Neural cell (in vitro differentiated cells): ENCODE results near the gene AFTPH. TPM values are rescaled to one million over a fixed set of nuclear protein-coding genes. Genes with fewer than 3 reads are reported as not detected.
"Not testable (repeated sequence)": the region's sequence is repeated elsewhere in the genome, so short reads cannot be mapped to it uniquely, and the experiment has no call there.

Experiments used
- H2AFZ ChIP-seq: fragments of 200-600, 300-800 bp; sonication (generic), shearing (Covaris generic); 2 replicates; pipeline ENCODE4 v1.6.0; 2014; ENCODE audit warnings: low read depth, mild to moderate bottlenecking, antibody characterized with exemption, low read length, moderate library complexity
- H3F3A ChIP-seq: fragments of 200-600 bp; shearing (Covaris generic); 2 replicates; pipeline ENCODE4 v1.6.1; 2016; ENCODE audit warnings: mild to moderate bottlenecking, moderate library complexity, mixed read lengths, antibody characterized with exemption, low read length; ENCODE audit not compliant: insufficient read depth, poor library complexity, severe bottlenecking
- H3K27ac ChIP-seq: fragments of 200-600, 300-800 bp; sonication (generic), shearing (Covaris generic); 2 replicates; pipeline ENCODE4 v1.5.1; 2014; ENCODE audit warnings: mild to moderate bottlenecking, low read length, moderate library complexity
- H3K27me3 ChIP-seq: fragments of 300-800, 200-600 bp; sonication (generic), shearing (Covaris generic); 2 replicates; pipeline ENCODE4 v1.6.0; 2014; ENCODE audit warnings: mild to moderate bottlenecking, low read depth, low read length, moderate library complexity; ENCODE audit not compliant: insufficient read depth
- H3K36me3 ChIP-seq: fragments of 300-800, 200-600 bp; sonication (generic), shearing (Covaris generic); 2 replicates; pipeline ENCODE4 v1.5.1; 2014; ENCODE audit warnings: mild to moderate bottlenecking, antibody characterized with exemption, low read length, moderate library complexity; ENCODE audit not compliant: insufficient read depth
- H3K4me2 ChIP-seq: fragments of 300-800, 200-600 bp; sonication (generic), shearing (Covaris generic); 2 replicates; pipeline ENCODE4 v1.6.0; 2014; ENCODE audit warnings: mild to moderate bottlenecking, low read length
- H3K4me3 ChIP-seq: fragments of 300-800, 200-600 bp; sonication (generic), shearing (Covaris generic); 2 replicates; pipeline ENCODE4 v1.5.1; 2014; ENCODE audit warnings: mild to moderate bottlenecking, low read length, moderate library complexity
- H3K79me2 ChIP-seq: fragments of 200-600 bp; shearing (Covaris generic); replicated peaks from 2 replicates; pipeline ENCODE4 v1.6.0; 2014; ENCODE audit warnings: mild to moderate bottlenecking, low read length, moderate library complexity; ENCODE audit not compliant: insufficient read depth
- H3K9ac ChIP-seq: fragments of 300-800, 200-600 bp; sonication (generic), shearing (Covaris generic); 2 replicates; pipeline ENCODE4 v1.6.1; 2016; ENCODE audit warnings: mild to moderate bottlenecking, low read length, mixed read lengths
- H3K9me2 ChIP-seq: fragments of 200-600 bp; shearing (Covaris generic); 2 replicates; pipeline ENCODE4 v1.6.1; 2016; ENCODE audit warnings: mild to moderate bottlenecking, low read length, mixed read lengths; ENCODE audit not compliant: insufficient read depth
- H3K9me3 ChIP-seq: fragments of 200-600, 300-800 bp; sonication (generic), shearing (Covaris generic); 2 replicates; pipeline ENCODE4 v1.6.1; 2016; ENCODE audit warnings: mild to moderate bottlenecking, mixed run types, low read length, moderate library complexity, mixed read lengths
- H4K20me1 ChIP-seq: fragments of 200-600 bp; shearing (Covaris generic); 2 replicates; pipeline ENCODE4 v1.6.1; 2016; ENCODE audit warnings: mild to moderate bottlenecking, mixed run types; ENCODE audit not compliant: insufficient read depth
- CTCF ChIP-seq: fragments of 450-650 bp; IDR thresholded peaks from 2 replicates; pipeline ENCODE4 v1.5.1; 2014; ENCODE audit warnings: antibody characterized with exemption, mild to moderate bottlenecking, moderate library complexity; ENCODE audit not compliant: poor library complexity, severe bottlenecking
- EP300 ChIP-seq: fragments of 450-650 bp; conservative IDR thresholded peaks from 2 replicates; pipeline ENCODE4 v1.6.1; 2014; ENCODE audit warnings: antibody characterized with exemption, mild to moderate bottlenecking, moderate library complexity; ENCODE audit not compliant: poor library complexity, severe bottlenecking
- EZH2 ChIP-seq: fragments of 200-600, 300-800 bp; shearing (Covaris generic), sonication (generic); IDR thresholded peaks from 2 replicates; pipeline ENCODE4 v1.6.1; 2014; ENCODE audit warnings: antibody characterized with exemption, low read length, borderline replicate concordance, mild to moderate bottlenecking; ENCODE audit not compliant: insufficient read depth, poor library complexity, severe bottlenecking
- MXI1 ChIP-seq: fragments of 450-650 bp; conservative IDR thresholded peaks from 2 replicates; pipeline ENCODE4 v1.6.1; 2014; ENCODE audit warnings: antibody characterized with exemption, mild to moderate bottlenecking; ENCODE audit not compliant: poor library complexity, severe bottlenecking
- POLR2AphosphoS5 ChIP-seq: IDR thresholded peaks from 2 replicates; pipeline ENCODE4 v1.6.1; 2012
- RAD21 ChIP-seq: fragments of 450-650 bp; conservative IDR thresholded peaks from 2 replicates; pipeline ENCODE4 v1.6.1; 2014; ENCODE audit warnings: antibody characterized with exemption, mild to moderate bottlenecking, moderate library complexity
- REST ChIP-seq: IDR thresholded peaks from 2 replicates; pipeline ENCODE4 v1.6.1; 2012; ENCODE audit warnings: borderline replicate concordance
- SMC3 ChIP-seq: fragments of 450-650 bp; conservative IDR thresholded peaks from 2 replicates; pipeline ENCODE4 v1.6.1; 2014; ENCODE audit warnings: antibody characterized with exemption, mild to moderate bottlenecking, moderate library complexity; ENCODE audit not compliant: poor library complexity
- TAF1 ChIP-seq: IDR thresholded peaks from 2 replicates; pipeline ENCODE4 v1.6.1; 2012; ENCODE audit warnings: low read depth
- polyA plus RNA-seq: library from polyadenylated mRNA; depleted of rRNA; stranded (reverse); fragments of >200 nt; gene quantifications from 2 replicates; pipeline ENCODE4 v1.2.3, GENCODE V29; 2014

Gene AFTPH
- polyA plus RNA-seq, 1 donor from 2014 or later: 63.0 TPM

GRCh38 chr2:64526034-64526433, 1.9 kb downstream of the AFTPH start:
- H3K79me2 ChIP-seq: peaks cover 51% of the 10 kb centered on the region
- TF ChIP-seq CTCF (no peak), REST (no peak), TAF1 (no peak), EZH2 (no peak), EP300 (no peak), SMC3 (no peak), MXI1 (no peak), POLR2AphosphoS5 (no peak), RAD21 (no peak)
- H3K36me3 ChIP-seq: no peaks in the 10 kb centered on the region
- H3F3A ChIP-seq: peaks cover 7% of the 10 kb centered on the region
- peak overlapping the region; percentile 79 for H3K4me3 ChIP-seq
- H3K4me2 ChIP-seq: peak overlapping the region; percentile 72
- H2AFZ ChIP-seq: no peak overlapping the region
- no peaks in the 10 kb centered on the region for H3K9me3 ChIP-seq
- no peaks in the 10 kb centered on the region for H3K27me3 ChIP-seq
- no peaks in the 10 kb centered on the region for H4K20me1 ChIP-seq
- H3K9me2 ChIP-seq: no peaks in the 10 kb centered on the region
- no peak overlapping the region for H3K27ac ChIP-seq
- H3K9ac ChIP-seq: peak overlapping the region; percentile 8

- not testable (repeated sequence) for H3K9me3 ChIP-seq, H3K36me3 ChIP-seq, H4K20me1 ChIP-seq, H3K4me3 ChIP-seq, H3K27ac ChIP-seq, H3F3A ChIP-seq, H3K9me2 ChIP-seq, H2AFZ ChIP-seq, H3K4me2 ChIP-seq, H3K9ac ChIP-seq, H3K27me3 ChIP-seq
- peaks cover 78% of the 10 kb centered on the region for H3K79me2 ChIP-seq
Measured at GRCh38 chr2:64530946-64531345, 6.8 kb downstream of the AFTPH start.

- Histone ChIP-seq H3K27me3 (no peaks in the 10 kb centered on the region), H3K9me2 (no peaks in the 10 kb centered on the region), H3K36me3 (no peaks in the 10 kb centered on the region), H3K4me3 (no peak overlapping the region), H3K9ac (no peak overlapping the region), H3K9me3 (no peaks in the 10 kb centered on the region), H3F3A (no peaks in the 10 kb centered on the region), H4K20me1 (no peaks in the 10 kb centered on the region), H3K4me2 (no peak overlapping the region), H2AFZ (no peak overlapping the region), H3K79me2 (peaks cover 68% of the 10 kb centered on the region), H3K27ac (no peak overlapping the region)
- TF ChIP-seq CTCF (no peak), RAD21 (no peak), MXI1 (no peak), SMC3 (no peak), POLR2AphosphoS5 (no peak), REST (no peak), TAF1 (no peak), EZH2 (no peak), EP300 (no peak)
Measured at GRCh38 chr2:64532030-64532429, 7.9 kb downstream of the AFTPH start.
